ENCODE data around the gene NMT1.

NMT1 gene

GRCh38 chr17:45106582-45106981 is 45.5 kb downstream of the NMT1 start:
- DNase-seq: no peak

GRCh38 chr17:45107293-45108010 is 46.3 kb downstream of the NMT1 start:
- DNase-seq: no peak

GRCh38 chr17:45108051-45108450 is 46.9 kb downstream of the NMT1 start:
- DNase-seq: no peak

GRCh38 chr17:45108595-45109521 is 47.7 kb downstream of the NMT1 start:
- DNase-seq: no peak

- no peak for DNase-seq
Measured at GRCh38 chr17:45110676-45111611, 49.8 kb downstream of the NMT1 start.

- no peak for DNase-seq
Measured at GRCh38 chr17:45111850-45112249, 50.7 kb downstream of the NMT1 start.

- no peak for DNase-seq
Measured at GRCh38 chr17:45112559-45113423, 51.7 kb downstream of the NMT1 start.

GRCh38 chr17:45113424-45113754 is 52.3 kb downstream of the NMT1 start:
- DNase-seq: no peak

GRCh38 chr17:45114117-45114932 is 53.2 kb downstream of the NMT1 start:
- no peak for DNase-seq

GRCh38 chr17:45115015-45115625 is 54.0 kb downstream of the NMT1 start:
- no peak for DNase-seq

GRCh38 chr17:45115871-45116270 is 54.8 kb downstream of the NMT1 start:
- no peak for DNase-seq

- no peak for DNase-seq
Measured at GRCh38 chr17:45116434-45117016, 55.4 kb downstream of the NMT1 start.

- no peak for DNase-seq
Measured at GRCh38 chr17:45117334-45117733, 56.2 kb downstream of the NMT1 start.

GRCh38 chr17:45117848-45118646 is 56.9 kb downstream of the NMT1 start:
- no peak for DNase-seq

- no peak for DNase-seq
Measured at GRCh38 chr17:45118691-45119090, 57.6 kb downstream of the NMT1 start.

GRCh38 chr17:45119964-45120363 is 58.8 kb downstream of the NMT1 start:
- no peak for DNase-seq

GRCh38 chr17:45120558-45120957 is 59.4 kb downstream of the NMT1 start:
- DNase-seq: no peak

- no peak for DNase-seq
Measured at GRCh38 chr17:45121055-45121454, 59.9 kb downstream of the NMT1 start.

GRCh38 chr17:45123076-45123770 is 62.1 kb downstream of the NMT1 start:
- no peak for DNase-seq
